Mesendoderm (in vitro differentiated cells): ENCODE data around the gene CLN5.
"Not testable (repeated sequence)": the region's sequence is repeated elsewhere in the genome, so short reads cannot be mapped to it uniquely, and the experiment has no call there.

ENCODE experiments used
- DNase-seq: peaks from one replicate; pipeline ENCODE4 v3.0.0; 2013
- H2AK5ac ChIP-seq: 2 replicates; pipeline ENCODE4 v1.6.1; 2013; ENCODE audit warnings: low read length, inconsistent platforms
- H2BK120ac ChIP-seq: 2 replicates; pipeline ENCODE4 v1.6.1; 2013; ENCODE audit warnings: low read depth, mild to moderate bottlenecking, low read length, moderate library complexity, mixed read lengths
- H2BK15ac ChIP-seq: replicated peaks from 2 replicates; pipeline ENCODE4 v1.6.1; 2013; ENCODE audit warnings: low read depth, mild to moderate bottlenecking, moderate library complexity
- H2BK5ac ChIP-seq: 2 replicates; pipeline ENCODE4 v1.6.1; 2013; ENCODE audit warnings: low read length, inconsistent platforms
- H3K18ac ChIP-seq: 2 replicates; pipeline ENCODE4 v1.6.1; 2013; ENCODE audit warnings: mild to moderate bottlenecking, low read length, mixed read lengths
- H3K23ac ChIP-seq: one replicate; pipeline ENCODE4 v1.6.1; 2013; ENCODE audit warnings: low read length
- H3K27ac ChIP-seq: 2 replicates; pipeline ENCODE4 v1.5.1; 2013; ENCODE audit warnings: low read depth, mild to moderate bottlenecking, inconsistent platforms, low read length, moderate library complexity
- H3K27me3 ChIP-seq: 2 replicates; pipeline ENCODE4 v1.6.1; 2013; ENCODE audit warnings: low read length, control low read depth, mild to moderate bottlenecking, inconsistent platforms; ENCODE audit not compliant: insufficient read depth, poor library complexity
- H3K36me3 ChIP-seq: 2 replicates; pipeline ENCODE4 v1.6.1; 2013; ENCODE audit warnings: low read length, inconsistent platforms; ENCODE audit not compliant: control insufficient read depth, insufficient read depth
- H3K4ac ChIP-seq: one replicate; pipeline ENCODE4 v1.6.1; 2013; ENCODE audit warnings: low read depth, mild to moderate bottlenecking, low read length, moderate library complexity
- H3K4me1 ChIP-seq: 2 replicates; pipeline ENCODE4 v1.6.1; 2013; ENCODE audit warnings: low read depth, low read length, inconsistent platforms; ENCODE audit not compliant: control insufficient read depth
- H3K4me2 ChIP-seq: 2 replicates; pipeline ENCODE4 v1.6.1; 2013; ENCODE audit warnings: low read length
- H3K4me3 ChIP-seq: 2 replicates; pipeline ENCODE4 v1.5.1; 2013; ENCODE audit warnings: mild to moderate bottlenecking, low read length
- H3K56ac ChIP-seq: one replicate; pipeline ENCODE4 v1.6.1; 2013; ENCODE audit warnings: low read length
- H3K79me1 ChIP-seq: 2 replicates; pipeline ENCODE4 v1.6.1; 2013; ENCODE audit warnings: low read length, inconsistent platforms
- H3K79me2 ChIP-seq: 2 replicates; pipeline ENCODE4 v1.6.1; 2013; ENCODE audit warnings: mild to moderate bottlenecking, low read length; ENCODE audit not compliant: control insufficient read depth, insufficient read depth
- H3K9ac ChIP-seq: 2 replicates; pipeline ENCODE4 v1.6.1; 2013; ENCODE audit warnings: low read length, inconsistent platforms
- H4K5ac ChIP-seq: one replicate; pipeline ENCODE4 v1.6.1; 2013; ENCODE audit warnings: low read length
- H4K8ac ChIP-seq: one replicate; pipeline ENCODE4 v1.6.1; 2013; ENCODE audit warnings: low read depth, mild to moderate bottlenecking, control low read depth, low read length, moderate library complexity
- WGBS: extraction: QIAGEN DNeasy Blood & Tissue Kit; methylation state at CpG from one replicate; pipeline ENCODE4 v1.1.7; 2013; ENCODE audit warnings: low lambda C conversion rate, missing lambda C conversion rate; ENCODE audit not compliant: insufficient coverage; ENCODE audit errors: extremely low coverage; 5-methylcytosine and 5-hydroxymethylcytosine counted together

The CLN5 gene

GRCh38 chr13:76959734-76960133 is 32.1 kb upstream of the CLN5 start:
- H3K79me2 ChIP-seq, H2BK15ac ChIP-seq: not testable (repeated sequence)

GRCh38 chr13:76965759-76966421 is 26.0 kb upstream of the CLN5 start:
- no peak for DNase-seq
- Histone ChIP-seq H3K4me3 (no peak overlapping the region), H4K8ac (no peak overlapping the region), H2BK120ac (no peak overlapping the region), H3K9ac (no peak overlapping the region), H2BK5ac (no peak overlapping the region), H3K23ac (no peak overlapping the region), H3K4ac (no peak overlapping the region), H2AK5ac (no peak overlapping the region), H3K56ac (no peak overlapping the region), H2BK15ac (no peak overlapping the region), H3K27me3 (no peaks in the 10 kb centered on the region), H3K4me1 (no peaks in the 10 kb centered on the region), H3K79me2 (no peaks in the 10 kb centered on the region), H3K79me1 (no peaks in the 10 kb centered on the region), H3K27ac (no peak overlapping the region), H4K5ac (no peak overlapping the region), H3K4me2 (no peak overlapping the region), H3K36me3 (no peaks in the 10 kb centered on the region), H3K18ac (no peak overlapping the region)
- no CpG with 5 or more reads among the region's 6 CpGs for WGBS

More at GRCh38 chr13:76959734-76960133, 32.1 kb upstream of the CLN5 start:
- not testable (repeated sequence) for H3K36me3 ChIP-seq, H4K5ac ChIP-seq, H3K4me1 ChIP-seq, H3K9ac ChIP-seq, H2BK5ac ChIP-seq, H3K27me3 ChIP-seq, H3K23ac ChIP-seq, H2BK120ac ChIP-seq, H4K8ac ChIP-seq, H3K4me2 ChIP-seq, H3K4me3 ChIP-seq, DNase-seq, H3K27ac ChIP-seq, H2AK5ac ChIP-seq, H3K56ac ChIP-seq, H3K18ac ChIP-seq, H3K4ac ChIP-seq, H3K79me1 ChIP-seq

- no peak overlapping the region for H3K56ac ChIP-seq
- no CpG with 5 or more reads among the region's 6 CpGs for WGBS
- H3K4ac ChIP-seq: no peak overlapping the region
- H4K8ac ChIP-seq: no peak overlapping the region
- no peak overlapping the region for H2BK5ac ChIP-seq
- no peaks in the 10 kb centered on the region for H3K27me3 ChIP-seq
- no peaks in the 10 kb centered on the region for H3K79me1 ChIP-seq
- H2AK5ac ChIP-seq: no peak overlapping the region
- no peak overlapping the region for H3K4me3 ChIP-seq
- H3K18ac ChIP-seq: no peak overlapping the region
- no peak overlapping the region for H3K27ac ChIP-seq
- no peak overlapping the region for H2BK15ac ChIP-seq
- H4K5ac ChIP-seq: no peak overlapping the region
- no peaks in the 10 kb centered on the region for H3K79me2 ChIP-seq
- no peak overlapping the region for H3K9ac ChIP-seq
- H3K4me1 ChIP-seq: no peaks in the 10 kb centered on the region
- H3K36me3 ChIP-seq: no peaks in the 10 kb centered on the region
- H3K23ac ChIP-seq: no peak overlapping the region
- no peak overlapping the region for H2BK120ac ChIP-seq
- no peak for DNase-seq
- H3K4me2 ChIP-seq: no peak overlapping the region
These were observed 24.9 kb upstream of the CLN5 start for GRCh38 chr13:76967031-76967430.

GRCh38 chr13:76968041-76968440 is 23.8 kb upstream of the CLN5 start:
- H3K4me2 ChIP-seq: no peak overlapping the region
- H3K18ac ChIP-seq: no peak overlapping the region
- H3K36me3 ChIP-seq: no peaks in the 10 kb centered on the region
- H3K79me2 ChIP-seq: no peaks in the 10 kb centered on the region
- H3K56ac ChIP-seq: no peak overlapping the region
- no peak overlapping the region for H3K4me3 ChIP-seq
- no peaks in the 10 kb centered on the region for H3K27me3 ChIP-seq
- H2BK15ac ChIP-seq: no peak overlapping the region
- no peak overlapping the region for H2BK120ac ChIP-seq
- WGBS: no CpG with 5 or more reads among the region's 6 CpGs
- no peak overlapping the region for H4K8ac ChIP-seq
- H3K4me1 ChIP-seq: no peaks in the 10 kb centered on the region
- H3K4ac ChIP-seq: no peak overlapping the region
- H2AK5ac ChIP-seq: no peak overlapping the region
- no peak overlapping the region for H3K27ac ChIP-seq
- no peaks in the 10 kb centered on the region for H3K79me1 ChIP-seq
- peak; percentile 18 for DNase-seq
- H3K9ac ChIP-seq: no peak overlapping the region
- H2BK5ac ChIP-seq: no peak overlapping the region
- no peak overlapping the region for H4K5ac ChIP-seq
- H3K23ac ChIP-seq: no peak overlapping the region

GRCh38 chr13:76969488-76970365 is 22.2 kb upstream of the CLN5 start:
- no peaks in the 10 kb centered on the region for H3K4me1 ChIP-seq
- WGBS: no CpG with 5 or more reads among the region's 5 CpGs
- H3K27ac ChIP-seq: no peak overlapping the region
- no peaks in the 10 kb centered on the region for H3K79me1 ChIP-seq
- no peaks in the 10 kb centered on the region for H3K36me3 ChIP-seq
- no peak overlapping the region for H2BK5ac ChIP-seq
- H4K5ac ChIP-seq: no peak overlapping the region
- H3K56ac ChIP-seq: no peak overlapping the region
- H2BK15ac ChIP-seq: no peak overlapping the region
- no peak overlapping the region for H3K18ac ChIP-seq
- H3K4ac ChIP-seq: no peak overlapping the region
- no peak overlapping the region for H4K8ac ChIP-seq
- no peak overlapping the region for H3K9ac ChIP-seq
- H3K23ac ChIP-seq: no peak overlapping the region
- no peaks in the 10 kb centered on the region for H3K79me2 ChIP-seq
- no peak overlapping the region for H2BK120ac ChIP-seq
- no peak overlapping the region for H2AK5ac ChIP-seq
- no peaks in the 10 kb centered on the region for H3K27me3 ChIP-seq
- no peak overlapping the region for H3K4me3 ChIP-seq
- no peak overlapping the region for H3K4me2 ChIP-seq
- no peak for DNase-seq
